ENCODE data around the gene HPCAL1. TPM values are rescaled to one million over a fixed set of nuclear protein-coding genes. Genes with fewer than 3 reads are reported as not detected.

The HPCAL1 gene
- total and polyA plus RNA-seq, 2 experiments from 2014 or later = 8.3 to 25.4 TPM

DNA sequence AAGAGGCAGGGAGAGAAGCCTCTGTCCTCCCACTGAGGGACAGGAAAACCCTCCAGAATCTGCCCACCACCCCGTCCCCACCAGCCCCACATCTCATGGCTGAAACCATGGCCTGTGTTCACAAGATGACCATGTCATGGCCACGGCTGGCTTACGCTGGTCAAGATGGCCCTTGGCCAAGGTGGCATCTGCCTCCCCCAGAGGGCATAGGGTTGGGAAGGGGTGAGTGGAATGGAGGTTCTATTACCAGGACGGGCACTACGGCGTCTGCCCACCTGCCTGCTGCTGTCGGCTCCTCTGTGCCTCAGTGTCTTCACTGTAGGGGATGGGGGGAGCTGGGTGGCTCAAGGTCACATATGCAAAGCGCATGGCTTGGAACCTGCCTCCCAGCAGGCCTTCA, 125.7 kb downstream of the HPCAL1 start:
- Mint-ChIP-seq H3K9me3 (no peaks in the 10 kb centered on the region), H3K36me3 (ENCODE audit: low read depth) (no peaks in the 10 kb centered on the region), H3K4me1 (peaks cover 3% of the 10 kb centered on the region; the same call in 2 of the 3 replicates), H3K4me3 (no peak overlapping the region), H3K27ac (no peak overlapping the region), H3K27me3 (ENCODE audit: insufficient read depth, low read depth, poor library complexity) (peaks cover 15% of the 10 kb centered on the region)
- Histone ChIP-seq H3K36me3 (ENCODE audit: insufficient read depth) (no peaks in the 10 kb centered on the region), H3K4me1 (ENCODE audit: insufficient read depth) (no peaks in the 10 kb centered on the region), H4K20me1 (replicated peaks; ENCODE audit: insufficient read depth) (no peaks in the 10 kb centered on the region), H3F3A (replicated peaks; ENCODE audit: low read depth) (no peaks in the 10 kb centered on the region), H3K4me3 (no peak overlapping the region), H3K27ac (ENCODE audit: low read depth) (no peak overlapping the region), H3K79me2 (replicated peaks; ENCODE audit: insufficient read depth) (no peaks in the 10 kb centered on the region), H3K4me2 (no peak overlapping the region), H3K9me2 (ENCODE audit: insufficient read depth) (no peaks in the 10 kb centered on the region), H2AFZ (no peak overlapping the region), H3K27me3 (ENCODE audit: insufficient read depth) (peaks cover 3% of the 10 kb centered on the region; the same call in 1 of the 2 replicates)
- TF ChIP-seq ZNF114 (CRISPR knock-in tag; IDR thresholded peaks at IDR 0.05) (no peak), ZNF331 (CRISPR knock-in tag; IDR thresholded peaks at IDR 0.05; ENCODE audit: low read depth) (no peak), POLR2AphosphoS5 (IDR thresholded peaks at IDR 0.05; ENCODE audit: low read depth) (no peak), STAT1 (IDR thresholded peaks at IDR 0.05; ENCODE audit: unreplicated experiment) (no peak), EZH2 (IDR thresholded peaks at IDR 0.05; ENCODE audit: low read depth, unreplicated experiment) (no peak), JUNB (IDR thresholded peaks at IDR 0.05; ENCODE audit: unreplicated experiment) (no peak), CREB1 (CRISPR knock-in tag; IDR thresholded peaks at IDR 0.05; ENCODE audit: low read depth) (no peak), EZH2phosphoT487 (IDR thresholded peaks at IDR 0.05; ENCODE audit: unreplicated experiment) (no peak), NANOG (IDR thresholded peaks at IDR 0.05; ENCODE audit: borderline replicate concordance) (no peak)
- TF ChIP-seq, protein P1, sequence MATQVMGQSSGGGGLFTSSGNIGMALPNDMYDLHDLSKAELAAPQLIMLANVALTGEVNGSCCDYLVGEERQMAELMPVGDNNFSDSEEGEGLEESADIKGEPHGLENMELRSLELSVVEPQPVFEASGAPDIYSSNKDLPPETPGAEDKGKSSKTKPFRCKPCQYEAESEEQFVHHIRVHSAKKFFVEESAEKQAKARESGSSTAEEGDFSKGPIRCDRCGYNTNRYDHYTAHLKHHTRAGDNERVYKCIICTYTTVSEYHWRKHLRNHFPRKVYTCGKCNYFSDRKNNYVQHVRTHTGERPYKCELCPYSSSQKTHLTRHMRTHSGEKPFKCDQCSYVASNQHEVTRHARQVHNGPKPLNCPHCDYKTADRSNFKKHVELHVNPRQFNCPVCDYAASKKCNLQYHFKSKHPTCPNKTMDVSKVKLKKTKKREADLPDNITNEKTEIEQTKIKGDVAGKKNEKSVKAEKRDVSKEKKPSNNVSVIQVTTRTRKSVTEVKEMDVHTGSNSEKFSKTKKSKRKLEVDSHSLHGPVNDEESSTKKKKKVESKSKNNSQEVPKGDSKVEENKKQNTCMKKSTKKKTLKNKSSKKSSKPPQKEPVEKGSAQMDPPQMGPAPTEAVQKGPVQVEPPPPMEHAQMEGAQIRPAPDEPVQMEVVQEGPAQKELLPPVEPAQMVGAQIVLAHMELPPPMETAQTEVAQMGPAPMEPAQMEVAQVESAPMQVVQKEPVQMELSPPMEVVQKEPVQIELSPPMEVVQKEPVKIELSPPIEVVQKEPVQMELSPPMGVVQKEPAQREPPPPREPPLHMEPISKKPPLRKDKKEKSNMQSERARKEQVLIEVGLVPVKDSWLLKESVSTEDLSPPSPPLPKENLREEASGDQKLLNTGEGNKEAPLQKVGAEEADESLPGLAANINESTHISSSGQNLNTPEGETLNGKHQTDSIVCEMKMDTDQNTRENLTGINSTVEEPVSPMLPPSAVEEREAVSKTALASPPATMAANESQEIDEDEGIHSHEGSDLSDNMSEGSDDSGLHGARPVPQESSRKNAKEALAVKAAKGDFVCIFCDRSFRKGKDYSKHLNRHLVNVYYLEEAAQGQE (IDR thresholded peaks at IDR 0.05; ENCODE audit: unreplicated experiment) = no peak
- TF ChIP-seq, protein P2, sequence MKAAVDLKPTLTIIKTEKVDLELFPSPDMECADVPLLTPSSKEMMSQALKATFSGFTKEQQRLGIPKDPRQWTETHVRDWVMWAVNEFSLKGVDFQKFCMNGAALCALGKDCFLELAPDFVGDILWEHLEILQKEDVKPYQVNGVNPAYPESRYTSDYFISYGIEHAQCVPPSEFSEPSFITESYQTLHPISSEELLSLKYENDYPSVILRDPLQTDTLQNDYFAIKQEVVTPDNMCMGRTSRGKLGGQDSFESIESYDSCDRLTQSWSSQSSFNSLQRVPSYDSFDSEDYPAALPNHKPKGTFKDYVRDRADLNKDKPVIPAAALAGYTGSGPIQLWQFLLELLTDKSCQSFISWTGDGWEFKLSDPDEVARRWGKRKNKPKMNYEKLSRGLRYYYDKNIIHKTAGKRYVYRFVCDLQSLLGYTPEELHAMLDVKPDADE (IDR thresholded peaks at IDR 0.05) = no peak
- TF ChIP-seq, protein P3, sequence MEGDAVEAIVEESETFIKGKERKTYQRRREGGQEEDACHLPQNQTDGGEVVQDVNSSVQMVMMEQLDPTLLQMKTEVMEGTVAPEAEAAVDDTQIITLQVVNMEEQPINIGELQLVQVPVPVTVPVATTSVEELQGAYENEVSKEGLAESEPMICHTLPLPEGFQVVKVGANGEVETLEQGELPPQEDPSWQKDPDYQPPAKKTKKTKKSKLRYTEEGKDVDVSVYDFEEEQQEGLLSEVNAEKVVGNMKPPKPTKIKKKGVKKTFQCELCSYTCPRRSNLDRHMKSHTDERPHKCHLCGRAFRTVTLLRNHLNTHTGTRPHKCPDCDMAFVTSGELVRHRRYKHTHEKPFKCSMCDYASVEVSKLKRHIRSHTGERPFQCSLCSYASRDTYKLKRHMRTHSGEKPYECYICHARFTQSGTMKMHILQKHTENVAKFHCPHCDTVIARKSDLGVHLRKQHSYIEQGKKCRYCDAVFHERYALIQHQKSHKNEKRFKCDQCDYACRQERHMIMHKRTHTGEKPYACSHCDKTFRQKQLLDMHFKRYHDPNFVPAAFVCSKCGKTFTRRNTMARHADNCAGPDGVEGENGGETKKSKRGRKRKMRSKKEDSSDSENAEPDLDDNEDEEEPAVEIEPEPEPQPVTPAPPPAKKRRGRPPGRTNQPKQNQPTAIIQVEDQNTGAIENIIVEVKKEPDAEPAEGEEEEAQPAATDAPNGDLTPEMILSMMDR (conservative IDR thresholded peaks at IDR 0.05; ENCODE audit: low read depth in 2 of 2) = no peak
- TF ChIP-seq, protein P4, sequence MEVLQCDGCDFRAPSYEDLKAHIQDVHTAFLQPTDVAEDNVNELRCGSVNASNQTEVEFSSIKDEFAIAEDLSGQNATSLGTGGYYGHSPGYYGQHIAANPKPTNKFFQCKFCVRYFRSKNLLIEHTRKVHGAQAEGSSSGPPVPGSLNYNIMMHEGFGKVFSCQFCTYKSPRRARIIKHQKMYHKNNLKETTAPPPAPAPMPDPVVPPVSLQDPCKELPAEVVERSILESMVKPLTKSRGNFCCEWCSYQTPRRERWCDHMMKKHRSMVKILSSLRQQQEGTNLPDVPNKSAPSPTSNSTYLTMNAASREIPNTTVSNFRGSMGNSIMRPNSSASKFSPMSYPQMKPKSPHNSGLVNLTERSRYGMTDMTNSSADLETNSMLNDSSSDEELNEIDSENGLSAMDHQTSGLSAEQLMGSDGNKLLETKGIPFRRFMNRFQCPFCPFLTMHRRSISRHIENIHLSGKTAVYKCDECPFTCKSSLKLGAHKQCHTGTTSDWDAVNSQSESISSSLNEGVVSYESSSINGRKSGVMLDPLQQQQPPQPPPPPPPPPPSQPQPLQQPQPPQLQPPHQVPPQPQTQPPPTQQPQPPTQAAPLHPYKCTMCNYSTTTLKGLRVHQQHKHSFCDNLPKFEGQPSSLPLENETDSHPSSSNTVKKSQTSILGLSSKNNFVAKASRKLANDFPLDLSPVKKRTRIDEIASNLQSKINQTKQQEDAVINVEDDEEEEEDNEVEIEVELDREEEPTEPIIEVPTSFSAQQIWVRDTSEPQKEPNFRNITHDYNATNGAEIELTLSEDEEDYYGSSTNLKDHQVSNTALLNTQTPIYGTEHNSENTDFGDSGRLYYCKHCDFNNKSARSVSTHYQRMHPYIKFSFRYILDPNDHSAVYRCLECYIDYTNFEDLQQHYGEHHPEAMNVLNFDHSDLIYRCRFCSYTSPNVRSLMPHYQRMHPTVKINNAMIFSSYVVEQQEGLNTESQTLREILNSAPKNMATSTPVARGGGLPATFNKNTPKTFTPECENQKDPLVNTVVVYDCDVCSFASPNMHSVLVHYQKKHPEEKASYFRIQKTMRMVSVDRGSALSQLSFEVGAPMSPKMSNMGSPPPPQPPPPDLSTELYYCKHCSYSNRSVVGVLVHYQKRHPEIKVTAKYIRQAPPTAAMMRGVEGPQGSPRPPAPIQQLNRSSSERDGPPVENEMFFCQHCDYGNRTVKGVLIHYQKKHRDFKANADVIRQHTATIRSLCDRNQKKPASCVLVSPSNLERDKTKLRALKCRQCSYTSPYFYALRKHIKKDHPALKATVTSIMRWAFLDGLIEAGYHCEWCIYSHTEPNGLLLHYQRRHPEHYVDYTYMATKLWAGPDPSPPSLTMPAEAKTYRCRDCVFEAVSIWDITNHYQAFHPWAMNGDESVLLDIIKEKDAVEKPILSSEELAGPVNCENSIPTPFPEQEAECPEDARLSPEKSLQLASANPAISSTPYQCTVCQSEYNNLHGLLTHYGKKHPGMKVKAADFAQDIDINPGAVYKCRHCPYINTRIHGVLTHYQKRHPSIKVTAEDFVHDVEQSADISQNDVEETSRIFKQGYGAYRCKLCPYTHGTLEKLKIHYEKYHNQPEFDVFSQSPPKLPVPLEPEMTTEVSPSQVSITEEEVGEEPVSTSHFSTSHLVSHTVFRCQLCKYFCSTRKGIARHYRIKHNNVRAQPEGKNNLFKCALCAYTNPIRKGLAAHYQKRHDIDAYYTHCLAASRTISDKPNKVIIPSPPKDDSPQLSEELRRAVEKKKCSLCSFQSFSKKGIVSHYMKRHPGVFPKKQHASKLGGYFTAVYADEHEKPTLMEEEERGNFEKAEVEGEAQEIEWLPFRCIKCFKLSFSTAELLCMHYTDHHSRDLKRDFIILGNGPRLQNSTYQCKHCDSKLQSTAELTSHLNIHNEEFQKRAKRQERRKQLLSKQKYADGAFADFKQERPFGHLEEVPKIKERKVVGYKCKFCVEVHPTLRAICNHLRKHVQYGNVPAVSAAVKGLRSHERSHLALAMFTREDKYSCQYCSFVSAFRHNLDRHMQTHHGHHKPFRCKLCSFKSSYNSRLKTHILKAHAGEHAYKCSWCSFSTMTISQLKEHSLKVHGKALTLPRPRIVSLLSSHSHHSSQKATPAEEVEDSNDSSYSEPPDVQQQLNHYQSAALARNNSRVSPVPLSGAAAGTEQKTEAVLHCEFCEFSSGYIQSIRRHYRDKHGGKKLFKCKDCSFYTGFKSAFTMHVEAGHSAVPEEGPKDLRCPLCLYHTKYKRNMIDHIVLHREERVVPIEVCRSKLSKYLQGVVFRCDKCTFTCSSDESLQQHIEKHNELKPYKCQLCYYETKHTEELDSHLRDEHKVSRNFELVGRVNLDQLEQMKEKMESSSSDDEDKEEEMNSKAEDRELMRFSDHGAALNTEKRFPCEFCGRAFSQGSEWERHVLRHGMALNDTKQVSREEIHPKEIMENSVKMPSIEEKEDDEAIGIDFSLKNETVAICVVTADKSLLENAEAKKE (CRISPR knock-in tag; IDR thresholded peaks at IDR 0.05) = no peak
- DNase-seq (ENCODE audit: low spot score) (no peak), ATAC-seq (no peak)

All from GM23338 (cell line).